ENCODE results near the gene FOXK1.

Gene FOXK1

GRCh38 chr7:4716946-4717795, 35.1 kb downstream of the FOXK1 start:
- Histone ChIP-seq H3K27ac (ENCODE audit: low read length) (no peak overlapping the region), H3K9ac (ENCODE audit: low read length) (no peak overlapping the region), H3K9me3 (ENCODE audit: insufficient read depth, low read length) (no peaks in the 10 kb centered on the region), H2AFZ (ENCODE audit: low read depth, low read length) (no peak overlapping the region), H3K36me3 (replicated peaks; ENCODE audit: low read depth, low read length) (peaks cover 3% of the 10 kb centered on the region), H4K20me1 (ENCODE audit: insufficient read depth, low read length) (peaks cover 26% of the 10 kb centered on the region), H3K79me2 (ENCODE audit: low read length) (peaks cover 86% of the 10 kb centered on the region), H3K4me1 (ENCODE audit: low read length) (peaks cover 16% of the 10 kb centered on the region), H3K27me3 (ENCODE audit: low read depth, low read length) (no peaks in the 10 kb centered on the region), H3K4me3 (ENCODE audit: low read length) (no peak overlapping the region), H3K4me2 (ENCODE audit: low read length) (no peak overlapping the region)
- TF ChIP-seq CTCF (IDR thresholded peaks at IDR 0.05; ENCODE audit: low read depth, low read length) (no peak), EZH2phosphoT487 (IDR thresholded peaks at IDR 0.05; ENCODE audit: low read depth) (no peak)

GRCh38 chr7:4718075-4718474, 36.0 kb downstream of the FOXK1 start:
- Histone ChIP-seq H3K4me1 (ENCODE audit: low read length) (peaks cover 16% of the 10 kb centered on the region), H2AFZ (ENCODE audit: low read depth, low read length) (no peak overlapping the region), H3K4me3 (ENCODE audit: low read length) (no peak overlapping the region), H4K20me1 (ENCODE audit: insufficient read depth, low read length) (peaks cover 26% of the 10 kb centered on the region), H3K27ac (ENCODE audit: low read length) (no peak overlapping the region), H3K4me2 (ENCODE audit: low read length) (no peak overlapping the region), H3K9ac (ENCODE audit: low read length) (no peak overlapping the region), H3K79me2 (ENCODE audit: low read length) (peaks cover 86% of the 10 kb centered on the region), H3K36me3 (replicated peaks; ENCODE audit: low read depth, low read length) (peaks cover 3% of the 10 kb centered on the region), H3K27me3 (ENCODE audit: low read depth, low read length) (no peaks in the 10 kb centered on the region), H3K9me3 (ENCODE audit: insufficient read depth, low read length) (no peaks in the 10 kb centered on the region)
- TF ChIP-seq CTCF (IDR thresholded peaks at IDR 0.05; ENCODE audit: low read depth, low read length) (no peak), EZH2phosphoT487 (IDR thresholded peaks at IDR 0.05; ENCODE audit: low read depth) (no peak)

- Histone ChIP-seq H3K4me2 (ENCODE audit: low read length) (peak overlapping the region; percentile 15), H2AFZ (ENCODE audit: low read depth, low read length) (no peak overlapping the region), H3K79me2 (ENCODE audit: low read length) (peaks cover 86% of the 10 kb centered on the region), H3K9me3 (ENCODE audit: insufficient read depth, low read length) (no peaks in the 10 kb centered on the region), H3K9ac (ENCODE audit: low read length) (no peak overlapping the region), H3K27ac (ENCODE audit: low read length) (peak overlapping the region; percentile 57), H3K27me3 (ENCODE audit: low read depth, low read length) (no peaks in the 10 kb centered on the region), H3K36me3 (replicated peaks; ENCODE audit: low read depth, low read length) (no peaks in the 10 kb centered on the region), H4K20me1 (ENCODE audit: insufficient read depth, low read length) (peaks cover 27% of the 10 kb centered on the region), H3K4me1 (ENCODE audit: low read length) (peaks cover 16% of the 10 kb centered on the region), H3K4me3 (ENCODE audit: low read length) (no peak overlapping the region)
- TF ChIP-seq EZH2phosphoT487 (IDR thresholded peaks at IDR 0.05; ENCODE audit: low read depth) (no peak), CTCF (IDR thresholded peaks at IDR 0.05; ENCODE audit: low read depth, low read length) (no peak)
These were observed 38.1 kb downstream of the FOXK1 start for GRCh38 chr7:4720225-4720624.

GRCh38 chr7:4722308-4722707, 40.2 kb downstream of the FOXK1 start:
- no peaks in the 10 kb centered on the region for H3K9me3 ChIP-seq (ENCODE audit: insufficient read depth, low read length)
- H3K4me2 ChIP-seq (ENCODE audit: low read length), result no peak overlapping the region
- no peak for TF ChIP-seq EZH2phosphoT487 (IDR thresholded peaks at IDR 0.05; ENCODE audit: low read depth)
- TF ChIP-seq CTCF (IDR thresholded peaks at IDR 0.05; ENCODE audit: low read depth, low read length), result no peak
- H2AFZ ChIP-seq (ENCODE audit: low read depth, low read length), result no peak overlapping the region
- H3K79me2 ChIP-seq (ENCODE audit: low read length), result peaks cover 75% of the 10 kb centered on the region
- H3K4me1 ChIP-seq (ENCODE audit: low read length), result peaks cover 16% of the 10 kb centered on the region
- no peak overlapping the region for H3K4me3 ChIP-seq (ENCODE audit: low read length)
- no peaks in the 10 kb centered on the region for H3K27me3 ChIP-seq (ENCODE audit: low read depth, low read length)
- no peaks in the 10 kb centered on the region for H3K36me3 ChIP-seq (replicated peaks; ENCODE audit: low read depth, low read length)
- peaks cover 28% of the 10 kb centered on the region for H4K20me1 ChIP-seq (ENCODE audit: insufficient read depth, low read length)
- no peak overlapping the region for H3K27ac ChIP-seq (ENCODE audit: low read length)
- no peak overlapping the region for H3K9ac ChIP-seq (ENCODE audit: low read length)
